ENCODE data around the gene LAMA4.

Gene LAMA4

GRCh38 chr6:112241820-112242429, 12.4 kb downstream of the LAMA4 start:
- no peak for FAIRE-seq
- DNase-seq (ENCODE audit: insufficient read length, low spot score), result no peak

GRCh38 chr6:112237595-112237994, 16.8 kb downstream of the LAMA4 start:
- no peak for FAIRE-seq
- DNase-seq (ENCODE audit: insufficient read length, low spot score), result no peak

- DNase-seq (ENCODE audit: insufficient read length, low spot score) (no peak), FAIRE-seq (no peak)
Observed at GRCh38 chr6:112237066-112237465, 17.3 kb downstream of the LAMA4 start.

- no peak for DNase-seq (ENCODE audit: insufficient read length, low spot score)
- FAIRE-seq, result no peak
Observed at GRCh38 chr6:112235956-112236355, 18.4 kb downstream of the LAMA4 start.

GRCh38 chr6:112234601-112235000, 19.8 kb downstream of the LAMA4 start:
- DNase-seq (ENCODE audit: insufficient read length, low spot score), result no peak
- no peak for FAIRE-seq

GRCh38 chr6:112233847-112234246, 20.5 kb downstream of the LAMA4 start:
- FAIRE-seq, result no peak

GRCh38 chr6:112232845-112233256, 21.5 kb downstream of the LAMA4 start:
- DNase-seq (ENCODE audit: insufficient read length, low spot score) (no peak), FAIRE-seq (no peak)

More at GRCh38 chr6:112233847-112234246, 20.5 kb downstream of the LAMA4 start:
- no peak for DNase-seq (ENCODE audit: insufficient read length, low spot score)

GRCh38 chr6:112231594-112232060, 22.7 kb downstream of the LAMA4 start:
- DNase-seq (ENCODE audit: insufficient read length, low spot score) (no peak), FAIRE-seq (no peak)

GRCh38 chr6:112231164-112231563, 23.2 kb downstream of the LAMA4 start:
- FAIRE-seq, result no peak
- DNase-seq (ENCODE audit: insufficient read length, low spot score), result no peak

GRCh38 chr6:112228480-112229332, 25.7 kb downstream of the LAMA4 start:
- FAIRE-seq, result no peak
- no peak for DNase-seq (ENCODE audit: insufficient read length, low spot score)

- DNase-seq (ENCODE audit: insufficient read length, low spot score) (no peak), FAIRE-seq (no peak)
Observed at GRCh38 chr6:112227992-112228391, 26.4 kb downstream of the LAMA4 start.

GRCh38 chr6:112227411-112227810, 27.0 kb downstream of the LAMA4 start:
- no peak for FAIRE-seq

GRCh38 chr6:112225691-112226090, 28.7 kb downstream of the LAMA4 start:
- no peak for FAIRE-seq
- no peak for DNase-seq (ENCODE audit: insufficient read length, low spot score)

More at GRCh38 chr6:112227411-112227810, 27.0 kb downstream of the LAMA4 start:
- no peak for DNase-seq (ENCODE audit: insufficient read length, low spot score)

GRCh38 chr6:112224088-112224487, 30.3 kb downstream of the LAMA4 start:
- FAIRE-seq, result no peak

GRCh38 chr6:112223070-112223861, 31.1 kb downstream of the LAMA4 start:
- no peak for FAIRE-seq
- DNase-seq (ENCODE audit: insufficient read length, low spot score), result no peak

More at GRCh38 chr6:112224088-112224487, 30.3 kb downstream of the LAMA4 start:
- no peak for DNase-seq (ENCODE audit: insufficient read length, low spot score)

GRCh38 chr6:112221981-112222852, 32.1 kb downstream of the LAMA4 start:
- DNase-seq (ENCODE audit: insufficient read length, low spot score) (no peak), FAIRE-seq (no peak)

- DNase-seq (ENCODE audit: insufficient read length, low spot score) (no peak), FAIRE-seq (no peak)
Observed at GRCh38 chr6:112221561-112221960, 32.8 kb downstream of the LAMA4 start.

GRCh38 chr6:112218563-112218962, 35.8 kb downstream of the LAMA4 start:
- no peak for DNase-seq (ENCODE audit: insufficient read length, low spot score)
- no peak for FAIRE-seq

GRCh38 chr6:112216662-112217551, 37.5 kb downstream of the LAMA4 start:
- FAIRE-seq (no peak), DNase-seq (ENCODE audit: insufficient read length, low spot score) (no peak)
